GM19238 (cell line): ENCODE measurements around the gene THBS4.
"Not testable (repeated sequence)": the region's sequence is repeated elsewhere in the genome, so short reads cannot be mapped to it uniquely, and the experiment has no call there.

Source experiments
- DNase-seq: peaks from one replicate; pipeline ENCODE4 v3.0.0; 2011; ENCODE audit warnings: low spot score; ENCODE audit not compliant: insufficient read length

THBS4 gene

GRCh38 chr5:80076131-80077050 lies 41.2 kb downstream of the THBS4 start:
- no peak for DNase-seq

GRCh38 chr5:80077051-80077714 lies 42.0 kb downstream of the THBS4 start:
- DNase-seq, result no peak

GRCh38 chr5:80078921-80079320 lies 43.8 kb downstream of the THBS4 start:
- DNase-seq, result no peak

DNA sequence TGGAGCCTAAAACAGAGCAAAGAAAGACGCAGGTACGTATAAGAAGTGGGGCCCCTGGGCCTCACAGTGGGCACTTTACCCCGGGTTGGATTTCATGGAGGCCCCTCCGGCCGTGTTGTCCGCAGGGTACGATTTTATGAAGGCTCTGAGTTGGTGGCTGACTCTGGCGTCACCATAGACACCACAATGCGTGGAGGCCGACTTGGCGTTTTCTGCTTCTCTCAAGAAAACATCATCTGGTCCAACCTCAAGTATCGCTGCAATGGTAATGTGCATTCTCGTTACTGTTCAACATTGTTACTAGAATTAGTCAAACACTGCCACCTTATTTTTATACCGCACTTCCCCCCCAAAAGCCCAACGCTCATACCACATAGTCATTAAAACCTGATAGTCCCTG lies 47.1 kb downstream of the THBS4 start:
- no peak for DNase-seq

- peak; percentile 27 for DNase-seq
These were observed 47.6 kb downstream of the THBS4 start for GRCh38 chr5:80082731-80083100.

GRCh38 chr5:80083101-80083890 lies 48.1 kb downstream of the THBS4 start:
- peak; percentile 30 for DNase-seq

- no peak for DNase-seq
These were observed 55.7 kb downstream of the THBS4 start for GRCh38 chr5:80090884-80091166.

DNA sequence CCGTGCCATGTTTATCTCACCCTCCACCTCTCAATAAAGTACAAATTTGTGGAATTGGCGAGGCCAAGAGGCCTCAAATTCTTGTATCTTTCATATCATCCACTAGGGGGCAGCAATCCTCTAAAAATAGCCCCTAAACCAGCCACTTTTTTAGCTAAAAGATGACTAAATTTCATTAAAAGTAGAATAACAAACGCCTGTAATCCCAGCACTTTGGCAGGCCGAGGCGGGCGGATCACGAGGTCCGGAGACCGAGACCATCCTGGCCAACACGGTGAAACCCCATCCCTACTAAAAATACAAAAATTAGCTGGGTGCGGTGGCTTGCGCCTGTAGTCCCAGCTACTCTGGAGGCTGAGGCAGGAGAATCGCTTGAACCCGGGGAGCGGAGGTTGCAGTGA lies 56.6 kb downstream of the THBS4 start:
- DNase-seq, result not testable (repeated sequence)

DNA sequence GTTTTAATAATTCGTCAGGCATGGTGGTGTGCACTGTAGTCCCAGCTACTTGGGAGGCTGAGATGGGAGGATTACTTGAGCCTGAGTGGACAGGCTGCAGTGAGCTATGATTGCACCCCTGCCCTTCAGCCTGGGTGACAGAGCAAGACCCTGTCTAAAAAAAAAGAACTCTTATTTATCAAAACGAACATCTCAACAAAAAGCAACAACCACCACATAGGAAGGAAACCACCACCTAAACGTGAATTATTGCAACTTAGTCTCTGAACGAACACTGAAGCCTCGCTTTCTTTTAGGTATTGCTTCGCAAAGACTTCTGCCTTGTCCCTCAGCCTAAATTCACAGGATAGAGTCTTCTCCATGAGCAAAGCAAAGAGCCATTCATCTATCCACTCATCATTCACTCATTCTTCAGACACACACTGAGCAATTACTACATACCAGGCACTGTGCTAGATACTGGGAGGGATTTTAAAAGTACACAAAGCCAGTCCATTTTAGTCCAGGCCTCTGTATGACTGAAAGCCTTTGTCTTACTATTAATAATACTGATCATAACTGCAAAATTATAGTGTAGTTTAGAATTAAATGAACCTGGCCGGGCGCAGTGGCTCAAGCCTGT lies 57.4 kb downstream of the THBS4 start:
- DNase-seq, result no peak

DNA sequence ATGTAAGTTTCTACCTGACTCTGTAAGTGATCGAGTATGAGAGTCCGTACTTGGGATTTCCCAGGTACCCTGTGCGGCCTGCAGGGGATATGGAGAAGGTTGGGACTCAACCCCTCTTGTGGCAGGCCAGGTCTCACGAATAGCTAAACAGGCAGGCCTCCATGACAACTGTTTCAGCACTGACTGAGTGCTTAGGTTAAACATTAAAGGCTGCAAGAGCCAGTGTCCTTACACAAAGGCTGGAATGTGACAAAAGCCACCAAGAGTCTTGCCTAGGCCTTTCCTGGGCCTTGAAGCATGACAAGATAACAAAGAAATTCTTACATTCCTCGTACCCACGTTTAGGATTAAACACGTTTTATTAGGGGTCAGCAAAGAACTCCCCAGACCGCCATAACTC lies 58.6 kb downstream of the THBS4 start:
- no peak for DNase-seq

- no peak for DNase-seq
These were observed 59.1 kb downstream of the THBS4 start for GRCh38 chr5:80094236-80094738.

GRCh38 chr5:80097451-80097850 lies 62.3 kb downstream of the THBS4 start:
- DNase-seq, result no peak

GRCh38 chr5:80101993-80102392 lies 66.8 kb downstream of the THBS4 start:
- no peak for DNase-seq

DNA sequence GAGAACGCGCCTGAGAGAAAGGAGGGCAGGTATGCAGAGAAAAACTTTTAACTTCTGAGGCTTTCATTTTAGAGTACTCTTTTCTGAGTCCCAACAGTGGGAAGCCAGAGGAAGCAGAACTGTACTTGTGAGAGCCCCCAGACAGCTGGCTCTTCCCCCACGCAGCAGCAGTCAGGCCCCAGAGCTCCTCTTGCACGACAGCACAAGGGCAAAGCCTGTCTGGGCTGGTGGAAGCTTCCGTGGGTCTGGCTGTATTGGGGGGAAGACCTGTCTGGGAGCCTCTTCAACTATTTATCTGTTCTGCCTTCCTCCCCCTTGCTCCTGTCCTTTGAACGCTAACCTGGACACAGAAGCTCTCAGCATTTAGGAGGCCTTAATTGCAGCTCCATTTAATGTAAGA lies 68.2 kb downstream of the THBS4 start:
- no peak for DNase-seq

DNA sequence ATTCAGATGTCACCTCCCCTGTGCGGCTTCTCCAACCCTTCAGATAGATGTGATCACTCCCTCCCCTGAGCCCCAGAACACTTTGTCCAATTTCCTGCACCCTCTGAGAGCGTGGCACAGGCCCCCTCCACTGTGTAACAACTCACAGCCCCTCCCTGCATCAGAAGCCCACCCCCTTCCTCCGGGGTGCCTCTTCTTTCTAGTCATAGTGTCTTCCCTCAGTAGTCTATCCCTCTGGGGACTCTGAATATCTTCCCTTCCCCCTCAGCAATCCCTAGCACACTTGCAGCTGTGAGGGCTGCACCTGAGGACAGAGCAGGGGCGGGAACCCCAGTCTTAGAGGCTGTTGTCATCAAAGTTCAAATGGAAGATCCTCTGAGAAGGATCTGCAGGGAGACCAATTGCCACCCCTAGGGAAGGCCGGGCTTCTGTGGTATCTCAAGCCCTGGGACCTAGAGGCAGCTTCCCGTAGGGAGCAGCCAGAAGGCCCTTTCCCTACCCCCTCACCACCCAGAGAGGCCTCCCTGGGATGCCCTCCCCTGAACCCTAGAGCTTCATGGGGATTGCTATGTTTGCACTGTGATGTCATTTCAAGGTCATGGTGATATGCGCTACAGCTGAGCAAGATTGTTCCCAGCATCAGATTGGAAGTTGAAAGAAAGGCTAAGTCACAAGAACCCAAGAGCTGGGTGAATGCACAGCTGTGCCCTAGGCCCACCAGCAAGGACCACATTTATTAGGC lies 70.7 kb downstream of the THBS4 start:
- no peak for DNase-seq

- no peak for DNase-seq
These were observed 71.8 kb downstream of the THBS4 start for GRCh38 chr5:80106916-80107315.

DNA sequence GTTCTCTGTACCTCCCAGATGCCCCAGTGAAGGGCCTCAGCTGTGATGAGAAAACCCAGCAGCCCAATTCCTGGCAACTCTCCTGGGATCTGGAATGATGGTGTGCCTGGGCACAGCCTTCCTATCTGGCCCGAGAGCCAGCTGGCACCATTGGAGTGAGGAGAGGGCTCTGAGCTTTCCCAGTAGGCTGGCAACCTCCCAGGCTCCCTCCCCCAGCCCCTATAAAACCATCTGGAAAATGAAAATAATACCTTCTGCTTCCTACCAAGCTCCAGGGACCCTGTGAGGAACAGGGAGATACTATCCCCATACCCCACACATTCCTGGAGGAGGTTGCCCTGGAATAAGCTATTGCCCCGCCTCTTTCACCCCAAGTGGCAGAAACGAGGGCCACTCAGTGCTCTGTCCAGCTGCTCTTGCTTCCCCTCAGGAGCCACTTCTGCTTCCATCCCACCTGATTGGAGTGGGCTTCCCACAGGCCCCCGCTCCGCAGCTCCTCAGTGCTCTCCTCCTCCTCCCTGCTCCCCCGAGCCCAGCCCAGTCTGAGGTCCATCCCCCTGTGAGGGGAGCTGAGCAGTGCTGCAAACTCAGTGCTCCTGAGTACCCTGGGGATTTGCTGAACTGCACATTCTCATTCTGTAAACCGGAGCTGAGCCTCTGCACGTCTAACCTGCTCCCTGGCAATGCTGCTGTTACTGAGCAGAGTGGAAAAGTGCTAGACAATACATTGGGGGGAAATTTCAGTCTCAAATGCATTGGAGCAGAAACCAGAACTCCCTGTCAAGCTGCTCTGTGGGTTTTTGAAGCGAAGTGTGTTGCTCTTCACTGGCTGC lies 74.7 kb downstream of the THBS4 start:
- no peak for DNase-seq

GRCh38 chr5:80111376-80111990 lies 76.3 kb downstream of the THBS4 start:
- not testable (repeated sequence) for DNase-seq

- no peak for DNase-seq
These were observed 79.7 kb downstream of the THBS4 start for GRCh38 chr5:80114860-80115259.

DNA sequence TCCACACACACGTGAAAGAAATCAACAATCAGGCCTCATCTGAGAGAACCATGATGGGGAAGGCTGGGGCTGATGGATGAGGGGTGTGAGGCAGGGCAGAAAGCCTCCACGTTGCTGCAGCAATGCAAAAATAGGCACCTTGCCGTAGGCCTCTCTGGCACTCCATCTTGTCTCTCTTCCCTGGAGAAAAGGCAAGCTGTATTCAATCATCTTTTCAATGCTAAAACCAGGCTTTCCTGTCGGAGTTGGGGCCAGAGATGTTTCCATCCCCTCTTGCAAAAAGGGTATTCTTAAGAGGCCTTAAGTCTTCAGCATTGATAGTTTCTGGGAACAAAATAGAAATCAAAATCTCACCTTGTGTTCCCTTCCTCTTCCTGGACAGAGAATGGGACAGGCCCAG lies 80.9 kb downstream of the THBS4 start:
- DNase-seq, result no peak
